Natural killer cell (primary cell): ENCODE results near the gene HS3ST1. TPM values are rescaled to one million over a fixed set of nuclear protein-coding genes. Genes with fewer than 3 reads are reported as not detected.

Experiments
- ATAC-seq, 3 donors: fragments of 150-1000 bp in 2 of 3; fragments of 200-7000 bp in 1 of 3; cut with Tn5 transposase; 1 replicate in 1 of 3; 2 replicates in 2 of 3; pipeline ENCODE4 v1.10.0; 2021; ENCODE audit warnings: mild to moderate bottlenecking in 2 of 3, moderate library complexity in 2 of 3
- DNase-seq, 2 donors: peaks; one replicate each; pipeline versions ENCODE4 v3.0.0 to v3.0.0-alpha.2; 2013 to 2021; ENCODE audit warnings: mixed read lengths in 1 of 2
- H3K27ac ChIP-seq: one replicate; pipeline ENCODE4 v1.5.1; 2013; ENCODE audit warnings: mild to moderate bottlenecking, low read length
- H3K27me3 ChIP-seq: one replicate; pipeline ENCODE4 v1.6.1; 2013; ENCODE audit warnings: low read length; ENCODE audit not compliant: control insufficient read depth, insufficient read depth
- H3K36me3 ChIP-seq: one replicate; pipeline ENCODE4 v1.6.1; 2013; ENCODE audit warnings: low read length; ENCODE audit not compliant: control insufficient read depth, insufficient read depth
- H3K4me1 ChIP-seq: one replicate; pipeline ENCODE4 v1.6.1; 2013; ENCODE audit warnings: low read length; ENCODE audit not compliant: control insufficient read depth, insufficient read depth
- H3K4me3 ChIP-seq: one replicate; pipeline ENCODE4 v1.5.1; 2013; ENCODE audit warnings: low read length
- H3K9me3 ChIP-seq: one replicate; pipeline ENCODE4 v1.6.1; 2013; ENCODE audit warnings: low read length; ENCODE audit not compliant: control insufficient read depth, insufficient read depth
- H3K27ac Mint-ChIP-seq, 2 donors: one replicate each; pipeline ENCODE4 v1.8.0; 2022; ENCODE audit warnings: mild to moderate bottlenecking in 2 of 2, mixed read lengths in 2 of 2, moderate library complexity in 1 of 2
- H3K27me3 Mint-ChIP-seq, 2 donors: one replicate each; pipeline ENCODE4 v1.8.0; 2022; ENCODE audit warnings: low read depth in 2 of 2, mixed read lengths in 2 of 2
- H3K36me3 Mint-ChIP-seq: one replicate; pipeline ENCODE4 v1.8.0; 2022; ENCODE audit warnings: mixed read lengths
- H3K4me1 Mint-ChIP-seq, 2 donors: one replicate each; pipeline ENCODE4 v1.8.0; 2022; ENCODE audit warnings: mixed read lengths in 2 of 2
- H3K4me3 Mint-ChIP-seq: one replicate; pipeline ENCODE4 v1.8.0; 2022; ENCODE audit warnings: mild to moderate bottlenecking, moderate library complexity, mixed read lengths
- H3K9me3 Mint-ChIP-seq, 2 donors: one replicate each; pipeline ENCODE4 v1.8.0; 2022; ENCODE audit warnings: mixed read lengths in 2 of 2
- CTCF ChIP-seq: fragments of 200-600 bp; IDR thresholded peaks from one replicate; pipeline ENCODE4 v1.8.0; 2022; ENCODE audit warnings: antibody characterized with exemption
- WGBS: methylation state at CpG from one replicate; pipeline ENCODE4 v1.1.7; 2013; ENCODE audit warnings: missing lambda C conversion rate; ENCODE audit not compliant: insufficient coverage; 5-methylcytosine and 5-hydroxymethylcytosine counted together
- intact Hi-C: fragments of 100-400 bp; cut with micrococcal nuclease; formaldehyde crosslinking; loops from one replicate; pipeline ENCODE4 v1.14.2; 2022
- total RNA-seq, 4 donors: library from RNA; stranded (reverse); fragments of 120-200 nt in 1 of 4; gene quantifications; one replicate each; pipeline versions ENCODE4 v1.2.3 to v1.2.4, GENCODE V29; 2013 to 2022

The HS3ST1 gene
- total RNA-seq, 3 donors from 2014 or later (not counting 1 experiment from before 2014, with no cell fraction given), result not detected

GRCh38 chr4:11409632-11410031 lies 19.1 kb downstream of the HS3ST1 start:
- Mint-ChIP-seq H3K4me1 (no peaks in the 10 kb centered on the region), H3K4me3 (no peak overlapping the region), H3K36me3 (no peaks in the 10 kb centered on the region), H3K27me3 (no peaks in the 10 kb centered on the region), H3K27ac (no peak overlapping the region), H3K9me3 (no peaks in the 10 kb centered on the region)
- no peak for TF ChIP-seq CTCF
- intact Hi-C loops, result no loop called here
- 67% methylated on average over 1 of the region's 1 CpG for WGBS
- H3K27me3 ChIP-seq, result no peaks in the 10 kb centered on the region
- H3K36me3 ChIP-seq, result no peaks in the 10 kb centered on the region
- no peak overlapping the region for H3K27ac ChIP-seq
- H3K4me3 ChIP-seq, result no peak overlapping the region
- no peaks in the 10 kb centered on the region for H3K4me1 ChIP-seq
- DNase-seq, result no peak
- no peaks in the 10 kb centered on the region for H3K9me3 ChIP-seq
- no peak for ATAC-seq

DNA sequence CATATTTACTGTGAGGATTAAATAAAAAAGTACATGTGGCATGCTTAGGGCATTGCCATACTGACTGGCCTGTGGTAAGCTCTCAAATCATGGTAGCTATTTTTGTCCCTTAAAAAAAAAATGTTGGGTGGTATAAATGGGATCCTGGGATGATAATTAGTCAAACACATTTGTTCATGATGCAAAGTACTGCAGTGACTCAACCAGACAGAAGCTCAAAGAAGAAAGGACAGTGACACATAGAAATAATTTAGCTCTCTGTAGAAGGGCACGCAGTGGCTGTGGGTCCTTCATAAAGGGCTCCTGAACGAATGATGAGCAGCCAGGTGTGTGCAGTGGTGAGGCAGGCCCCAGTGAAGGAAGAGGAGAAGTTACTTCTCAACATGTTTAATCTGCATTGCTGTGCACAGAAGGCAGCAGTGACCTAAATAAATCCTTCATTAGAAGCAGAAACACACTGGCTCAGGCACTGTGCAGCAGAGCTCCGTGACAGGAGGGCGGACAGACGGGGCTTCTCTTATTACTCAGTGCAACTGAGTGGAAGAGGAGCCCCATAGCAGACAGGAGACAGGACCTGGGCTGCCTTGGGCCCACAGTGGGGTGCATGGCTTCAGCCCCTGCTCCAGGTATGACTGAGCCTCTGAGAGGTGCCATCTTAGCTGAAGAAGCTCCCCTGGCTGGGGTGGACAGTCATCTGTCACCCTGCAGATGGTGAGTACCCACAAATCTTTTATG lies 20.3 kb downstream of the HS3ST1 start:
- no peak overlapping the region for H3K27ac ChIP-seq
- H3K27me3 ChIP-seq, result no peaks in the 10 kb centered on the region
- Mint-ChIP-seq H3K4me3 (no peak overlapping the region), H3K4me1 (no peaks in the 10 kb centered on the region), H3K27me3 (no peaks in the 10 kb centered on the region), H3K9me3 (no peaks in the 10 kb centered on the region), H3K36me3 (no peaks in the 10 kb centered on the region), H3K27ac (no peak overlapping the region)
- 85% methylated on average over 5 of the region's 5 CpGs for WGBS
- no peak for DNase-seq
- no peaks in the 10 kb centered on the region for H3K36me3 ChIP-seq
- TF ChIP-seq CTCF, result no peak
- no peak overlapping the region for H3K4me3 ChIP-seq
- H3K4me1 ChIP-seq, result no peaks in the 10 kb centered on the region
- no peak for ATAC-seq
- no peaks in the 10 kb centered on the region for H3K9me3 ChIP-seq
- intact Hi-C loops, result no loop called here

- H3K36me3 Mint-ChIP-seq, result no peaks in the 10 kb centered on the region
- no peak overlapping the region for H3K27ac ChIP-seq
- no peaks in the 10 kb centered on the region for H3K27me3 Mint-ChIP-seq
- WGBS, result 82% methylated on average over 3 of the region's 3 CpGs
- H3K4me1 Mint-ChIP-seq, result no peaks in the 10 kb centered on the region
- H3K4me1 ChIP-seq, result no peaks in the 10 kb centered on the region
- intact Hi-C loops, result no loop called here
- H3K27ac Mint-ChIP-seq, result no peak overlapping the region
- no peaks in the 10 kb centered on the region for H3K9me3 ChIP-seq
- no peaks in the 10 kb centered on the region for H3K36me3 ChIP-seq
- H3K4me3 Mint-ChIP-seq, result no peak overlapping the region
- no peak for TF ChIP-seq CTCF
- no peaks in the 10 kb centered on the region for H3K9me3 Mint-ChIP-seq
- H3K4me3 ChIP-seq, result no peak overlapping the region
- ATAC-seq (no peak), DNase-seq (no peak)
- no peaks in the 10 kb centered on the region for H3K27me3 ChIP-seq
These were observed 21.1 kb downstream of the HS3ST1 start for GRCh38 chr4:11407551-11407950.

DNA sequence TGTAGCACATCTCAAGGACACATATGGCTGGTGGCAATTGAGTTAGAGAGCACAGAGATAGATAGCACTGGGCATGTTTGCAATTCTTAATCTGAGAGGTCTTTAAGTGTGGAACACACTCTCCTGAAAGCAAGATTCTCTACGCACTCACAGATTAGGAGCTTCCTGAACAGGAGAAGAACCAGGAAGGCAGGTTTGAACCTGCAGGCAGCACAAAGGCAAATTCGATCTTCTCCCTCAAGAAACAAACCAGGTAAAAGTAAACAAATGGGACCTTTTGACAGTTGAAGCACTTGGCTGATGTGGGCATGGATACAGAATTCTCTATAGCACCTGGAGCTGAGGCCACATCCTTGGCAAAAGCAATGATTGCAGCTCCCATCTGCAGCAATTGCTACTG lies 24.3 kb downstream of the HS3ST1 start:
- TF ChIP-seq CTCF, result no peak

More for the DNA sequence above, 24.3 kb downstream of the HS3ST1 start:
- Histone ChIP-seq H3K27ac (no peak overlapping the region), H3K4me1 (no peaks in the 10 kb centered on the region), H3K9me3 (no peaks in the 10 kb centered on the region), H3K4me3 (no peak overlapping the region), H3K36me3 (no peaks in the 10 kb centered on the region), H3K27me3 (no peaks in the 10 kb centered on the region)
- ATAC-seq, result no peak
- Mint-ChIP-seq H3K9me3 (no peaks in the 10 kb centered on the region), H3K27me3 (no peaks in the 10 kb centered on the region), H3K27ac (no peak overlapping the region), H3K36me3 (no peaks in the 10 kb centered on the region), H3K4me3 (no peak overlapping the region), H3K4me1 (no peaks in the 10 kb centered on the region)
- 83% methylated on average over 2 of the region's 2 CpGs for WGBS
- no peak for DNase-seq
- intact Hi-C loops, result no loop called here
